Measurements from ENCODE around the gene CSRP1. TPM values are rescaled to one million over a fixed set of nuclear protein-coding genes. Genes with fewer than 3 reads are reported as not detected.

Gene CSRP1
- total RNA-seq, 1 experiment from 2014 or later: 14.3 TPM

- CTCF ChIA-PET: interaction anchor here (1.4 to 7.2 kb wide), 3 partner anchors 11 to 63 kb away, joined by 4 to 390 read pairs (median 276); no protein-coding TSS in a partner anchor
- H3K9me3 Mint-ChIP-seq: no peaks in the 10 kb centered on the region
- no peak for TF ChIP-seq E2F5 (CRISPR knock-in tag; IDR thresholded peaks at IDR 0.05)
- no peak overlapping the region for H3K4me3 Mint-ChIP-seq
- ATAC-seq (no peak), DNase-seq (ENCODE audit: low spot score) (no peak)
- peaks cover 36% of the 10 kb centered on the region for H3K27me3 Mint-ChIP-seq (ENCODE audit: low read depth)
- no peak overlapping the region for H3K27ac Mint-ChIP-seq
- H3K4me1 Mint-ChIP-seq: peaks cover 35% of the 10 kb centered on the region
- no peaks in the 10 kb centered on the region for H3K36me3 Mint-ChIP-seq
- POLR2A ChIA-PET: no interaction called here
These were observed 3.8 kb upstream of the CSRP1 start for GRCh38 chr1:201510734-201511133.

GRCh38 chr1:201509601-201510374 is 2.9 kb upstream of the CSRP1 start:
- no peak for ATAC-seq
- no peak overlapping the region for H3K27ac Mint-ChIP-seq
- no peaks in the 10 kb centered on the region for H3K36me3 Mint-ChIP-seq
- TF ChIP-seq SOX15 (CRISPR knock-in tag; IDR thresholded peaks at IDR 0.05) (no peak), CBFB (CRISPR knock-in tag; IDR thresholded peaks at IDR 0.05; ENCODE audit: low read depth) (no peak), ZNF425 (CRISPR knock-in tag; conservative IDR thresholded peaks at IDR 0.05) (no peak), NFE2L1 (CRISPR knock-in tag; IDR thresholded peaks at IDR 0.05) (no peak), STAT6 (CRISPR knock-in tag; conservative IDR thresholded peaks at IDR 0.05; ENCODE audit: low read depth) (no peak), FOXK1 (CRISPR knock-in tag; IDR thresholded peaks at IDR 0.05) (no peak), HMGXB4 (CRISPR knock-in tag; IDR thresholded peaks at IDR 0.05) (no peak), MYBL2 (CRISPR knock-in tag; IDR thresholded peaks at IDR 0.05) (no peak), NR3C1 (CRISPR knock-in tag; conservative IDR thresholded peaks at IDR 0.05; ENCODE audit: low read depth) (no peak), ZSCAN18 (CRISPR knock-in tag; IDR thresholded peaks at IDR 0.05) (no peak), SMAD4 (CRISPR knock-in tag; IDR thresholded peaks at IDR 0.05) (no peak), ATF6 (CRISPR knock-in tag; IDR thresholded peaks at IDR 0.05) (no peak), GTF2I (CRISPR knock-in tag; conservative IDR thresholded peaks at IDR 0.05) (no peak), AFF4 (CRISPR knock-in tag; IDR thresholded peaks at IDR 0.05; ENCODE audit: borderline replicate concordance) (no peak)
- peaks cover 43% of the 10 kb centered on the region for H3K4me1 Mint-ChIP-seq
- H3K4me3 Mint-ChIP-seq: no peak overlapping the region
- peaks cover 39% of the 10 kb centered on the region for H3K27me3 Mint-ChIP-seq (ENCODE audit: low read depth)
- no peaks in the 10 kb centered on the region for H3K9me3 Mint-ChIP-seq
- POLR2A ChIA-PET: no interaction called here
- CTCF ChIA-PET: interaction anchor here (1.4 to 5.6 kb wide), 2 partner anchors 28 to 62 kb away, joined by 4 to 63 read pairs; no protein-coding TSS in a partner anchor
- no peak for DNase-seq (ENCODE audit: low spot score)
